Femur (tissue), 1 donor: ENCODE data around the gene DDC.
"Not testable (repeated sequence)": the region's sequence is repeated elsewhere in the genome, so short reads cannot be mapped to it uniquely, and the experiment has no call there.

ENCODE experiments used
- DNase-seq: peaks from one replicate; pipeline ENCODE4 v3.0.0-alpha.2; 2017

Gene DDC

DNA sequence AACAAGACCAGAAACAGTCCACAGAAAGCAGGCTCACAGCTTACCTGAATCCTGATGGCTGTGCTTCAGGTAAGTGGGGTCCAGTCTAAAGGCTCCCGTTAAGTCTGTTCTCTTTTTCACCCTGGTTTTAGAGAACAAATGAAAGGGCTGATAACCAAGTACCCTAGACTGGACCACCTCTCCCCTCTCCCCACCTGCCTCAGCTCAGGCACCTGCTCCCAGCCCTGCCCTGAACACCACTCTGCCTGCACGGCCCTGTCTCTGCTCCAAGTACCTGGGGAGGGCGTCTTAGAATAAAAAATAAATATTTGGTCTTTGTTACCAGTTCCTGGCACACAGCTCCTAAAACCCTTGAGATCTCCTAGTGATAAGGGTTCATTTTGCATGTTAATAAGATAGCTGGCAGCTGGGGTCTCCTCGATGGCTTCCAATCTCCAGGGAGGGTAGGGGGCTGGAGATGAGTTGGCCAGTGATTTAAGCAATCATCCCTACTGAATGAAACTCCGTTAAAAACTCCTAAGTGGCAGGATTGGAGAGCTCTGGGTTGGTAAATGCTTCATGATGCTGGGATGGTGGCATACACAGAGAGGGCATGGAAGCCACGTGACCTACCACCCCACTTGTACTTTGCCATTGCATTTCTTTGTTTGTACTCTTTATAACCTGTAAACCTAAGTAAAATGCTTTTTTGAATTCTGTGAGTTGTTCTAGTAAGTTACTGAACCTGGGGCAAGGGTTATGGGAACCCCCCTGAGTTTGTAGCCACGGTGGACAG is 85.3 kb downstream of the DDC start:
- no peak for DNase-seq

DNA sequence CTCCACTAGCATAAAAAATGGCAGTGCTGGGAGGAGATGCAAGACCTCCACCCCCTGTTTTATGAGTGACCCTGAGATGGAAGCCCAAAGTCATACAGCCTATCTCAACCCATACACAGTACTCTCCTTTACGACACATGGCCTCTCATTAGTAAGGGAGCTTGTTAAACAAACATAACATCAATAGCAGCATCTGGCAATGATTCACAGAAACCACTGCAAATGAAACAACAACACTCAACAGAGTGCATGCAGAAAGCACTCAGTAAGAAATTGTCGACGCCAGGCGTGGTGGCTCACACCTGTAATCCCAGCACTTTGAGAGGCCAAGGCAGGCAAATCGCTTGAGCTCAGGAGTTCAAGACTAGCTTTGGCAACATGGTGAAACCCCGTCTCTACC is 87.6 kb downstream of the DDC start:
- no peak for DNase-seq

- DNase-seq: no peak
These were observed 88.1 kb downstream of the DDC start for GRCh38 chr7:50476953-50477625.

DNA sequence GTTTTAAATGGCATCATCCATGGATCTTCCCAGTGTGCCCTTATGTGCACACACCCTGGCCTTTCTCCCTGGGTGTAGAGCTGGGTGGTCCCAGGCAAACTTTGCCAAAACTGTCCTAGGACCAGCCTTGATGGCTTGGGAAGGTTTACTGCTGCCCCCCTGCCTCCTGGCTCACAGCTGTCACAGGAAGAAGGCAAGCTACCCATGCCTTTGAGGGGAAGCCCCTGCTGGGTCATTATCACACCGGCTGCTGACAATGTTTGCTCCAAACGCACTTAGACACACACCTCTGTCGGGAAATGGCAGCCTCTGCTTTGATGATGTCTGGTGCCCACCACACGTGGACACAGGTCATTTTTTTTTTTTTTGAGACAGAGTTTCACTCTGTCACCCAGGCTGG is 89.9 kb downstream of the DDC start:
- no peak for DNase-seq

DNA sequence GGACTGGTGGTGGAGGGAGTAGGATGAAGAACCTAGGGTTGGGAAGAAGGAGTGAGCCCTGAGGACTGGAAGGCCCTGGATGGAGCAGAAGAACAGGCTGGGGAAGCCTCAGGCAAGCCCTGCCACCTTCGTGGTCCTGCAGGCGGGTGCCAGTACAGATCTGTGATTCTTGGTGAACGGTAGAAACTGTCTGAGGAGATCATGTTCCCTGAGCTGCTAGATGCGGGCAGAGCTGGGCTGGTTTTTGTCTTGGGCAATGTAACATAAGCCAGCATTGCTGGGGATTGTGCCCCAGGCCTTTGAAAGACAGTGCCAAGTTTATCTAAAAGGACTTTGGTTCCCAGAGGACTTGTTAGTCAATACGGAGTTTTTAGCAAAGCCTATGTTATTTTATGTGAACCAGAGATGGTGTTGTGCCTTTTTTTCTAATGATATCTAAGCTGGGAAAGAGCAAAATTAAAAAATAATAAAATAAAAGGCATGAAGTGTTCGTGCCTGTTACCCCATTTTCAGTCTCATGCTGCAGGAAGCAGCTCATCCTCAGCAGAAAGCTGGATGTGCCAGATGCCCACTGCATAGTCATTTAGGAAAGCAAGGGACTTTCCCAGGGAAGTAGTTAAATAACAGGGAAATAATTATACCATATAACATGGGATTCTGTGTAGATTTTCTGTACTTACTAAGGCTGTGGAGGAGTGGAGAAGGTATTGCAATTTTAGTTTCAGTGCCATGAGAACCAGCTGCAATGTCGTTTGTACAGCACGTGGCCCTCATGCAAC is 90.6 kb downstream of the DDC start:
- DNase-seq: no peak

GRCh38 chr7:50473531-50473930 is 91.7 kb downstream of the DDC start:
- DNase-seq: no peak

GRCh38 chr7:50472427-50472826 is 92.8 kb downstream of the DDC start:
- no peak for DNase-seq

- DNase-seq: no peak
These were observed 93.2 kb downstream of the DDC start for GRCh38 chr7:50471970-50472369.

DNA sequence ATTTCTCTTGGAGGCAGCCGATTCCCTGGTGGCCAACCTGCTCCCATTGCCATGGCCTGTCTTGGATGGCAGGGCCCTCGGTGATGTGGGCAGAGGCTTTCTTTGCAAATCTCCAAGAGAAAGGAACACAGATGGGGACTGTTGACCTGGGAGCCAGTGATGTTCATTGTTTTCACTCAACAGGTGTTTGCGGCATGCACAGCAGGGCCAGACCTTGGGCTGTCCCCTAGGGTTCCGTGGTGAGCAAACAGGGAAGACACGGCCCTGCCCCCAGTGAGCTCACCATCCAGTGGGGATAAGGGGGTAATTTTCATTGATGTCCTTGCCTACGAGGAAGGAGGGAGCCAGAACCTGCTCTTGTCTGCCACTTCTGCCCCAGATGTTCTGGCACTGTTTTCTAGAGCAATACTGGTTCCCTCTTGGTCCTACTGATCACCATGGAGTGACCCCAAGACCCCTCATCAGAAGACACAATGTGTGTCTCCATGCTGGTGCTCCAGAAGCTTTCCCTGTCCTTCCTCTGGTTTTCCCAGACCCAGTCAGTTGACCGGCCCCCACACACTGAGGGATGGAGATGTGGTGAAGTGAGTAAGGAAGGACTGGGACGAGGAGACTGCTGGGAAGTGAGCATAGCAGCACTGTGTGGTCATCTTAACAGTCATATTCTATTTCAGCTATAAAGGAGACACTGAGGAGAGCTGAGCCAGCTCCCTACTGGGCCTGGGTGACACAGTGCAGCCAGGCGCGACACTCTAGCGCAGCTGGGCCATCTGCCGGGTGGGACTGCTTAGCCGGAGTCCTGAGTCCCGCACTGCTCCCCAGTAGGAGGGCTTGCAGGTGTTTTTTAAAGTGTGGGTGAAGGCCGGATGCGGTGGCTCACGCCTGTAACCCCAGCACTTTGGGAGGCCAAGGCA is 94.7 kb downstream of the DDC start:
- DNase-seq: no peak

GRCh38 chr7:50469181-50469580 is 96.0 kb downstream of the DDC start:
- no peak for DNase-seq

GRCh38 chr7:50467817-50468610 is 97.2 kb downstream of the DDC start:
- DNase-seq: peak; percentile 83

DNA sequence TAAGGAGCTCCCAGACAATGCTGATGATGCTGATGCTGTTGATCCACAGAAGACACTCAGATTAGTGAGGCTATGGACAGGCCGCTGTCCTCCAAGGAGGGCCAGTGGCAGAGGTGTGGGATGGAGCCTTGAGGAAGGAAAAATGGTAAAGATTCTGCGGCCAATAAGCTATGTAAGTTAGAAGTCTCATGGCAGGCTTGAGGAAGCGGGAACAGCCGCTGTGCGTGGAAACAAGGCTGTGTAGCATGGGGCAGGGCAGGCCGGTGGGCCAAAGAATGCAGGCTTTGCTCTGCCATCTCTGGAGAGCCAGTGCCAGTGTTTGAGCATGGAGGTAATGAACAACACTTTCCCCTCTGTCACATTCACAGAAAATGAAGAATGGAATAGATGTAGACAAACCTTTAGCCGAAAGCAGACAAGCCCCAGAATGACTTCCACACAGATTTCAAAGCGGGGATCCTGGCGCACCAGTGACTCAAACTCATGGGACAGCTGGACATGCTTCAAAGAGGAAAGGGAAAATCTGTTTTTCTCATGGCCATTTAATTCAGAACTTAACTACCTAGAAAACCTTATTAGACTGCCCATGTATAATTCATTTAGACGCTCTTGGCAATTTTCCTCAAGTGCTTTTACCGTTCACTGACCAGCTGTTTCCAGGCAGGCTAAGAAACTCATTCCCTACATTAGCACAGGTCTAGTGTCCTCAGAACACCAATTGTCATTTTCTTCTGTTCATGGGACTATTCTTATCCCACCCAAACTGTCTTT is 98.2 kb downstream of the DDC start:
- DNase-seq: no peak

DNA sequence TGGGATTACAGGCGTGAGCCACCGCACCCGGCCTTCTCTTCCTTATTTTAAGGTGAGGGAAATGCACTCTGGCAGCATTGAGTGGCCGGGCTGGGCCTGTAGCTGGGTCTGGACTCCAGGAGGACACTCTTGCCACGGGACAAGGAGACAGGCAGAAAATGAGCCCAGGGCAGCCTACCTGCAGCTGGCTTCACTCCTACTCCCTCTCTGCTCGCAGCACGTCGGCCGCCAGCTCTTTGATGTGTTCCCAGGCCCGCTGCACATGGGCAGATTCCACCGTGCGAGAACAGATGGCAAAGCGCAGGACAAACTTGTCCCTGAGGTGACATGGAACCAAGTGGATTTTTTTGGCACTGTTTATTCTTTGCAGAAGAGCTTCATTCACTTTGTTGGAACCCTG is 102.2 kb downstream of the DDC start:
- DNase-seq: no peak

DNA sequence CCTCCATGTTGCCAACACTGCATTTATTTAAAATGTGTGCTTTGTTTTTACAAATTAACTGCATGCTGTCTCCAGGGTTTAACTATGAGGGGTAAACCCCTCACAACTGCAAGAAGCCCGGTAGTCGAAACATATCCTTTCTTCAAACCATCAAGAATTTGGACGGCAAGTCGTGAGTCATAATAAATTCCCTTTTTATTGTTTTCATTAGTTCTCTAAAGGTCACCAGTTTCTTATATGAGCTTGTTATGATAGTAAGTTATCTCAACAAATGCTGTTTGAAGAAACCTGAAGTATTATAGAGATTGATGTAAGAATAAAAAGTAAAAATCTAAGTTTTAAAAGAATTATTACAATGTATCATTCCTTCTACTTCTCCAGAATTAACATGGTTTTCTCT is 102.8 kb downstream of the DDC start:
- DNase-seq: no peak

DNA sequence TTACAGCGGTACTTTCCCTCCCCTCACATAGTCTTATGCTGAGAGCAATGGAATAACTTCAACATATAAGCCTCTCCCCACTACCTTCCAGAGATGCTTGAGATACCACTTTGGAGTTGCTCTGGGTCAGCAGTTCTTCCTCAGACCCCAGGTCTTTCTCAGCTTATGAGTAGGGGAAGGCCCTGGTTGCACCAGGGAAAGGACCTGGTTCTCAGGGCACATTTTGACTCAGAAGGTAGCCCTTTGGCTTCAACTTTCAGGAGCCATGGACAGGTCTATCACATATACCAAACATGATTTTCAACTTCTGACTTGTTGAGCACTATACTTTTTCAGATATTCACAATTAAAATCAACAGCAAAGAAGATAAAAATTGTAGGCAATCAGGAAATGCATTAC is 103.5 kb downstream of the DDC start:
- no peak for DNase-seq

DNA sequence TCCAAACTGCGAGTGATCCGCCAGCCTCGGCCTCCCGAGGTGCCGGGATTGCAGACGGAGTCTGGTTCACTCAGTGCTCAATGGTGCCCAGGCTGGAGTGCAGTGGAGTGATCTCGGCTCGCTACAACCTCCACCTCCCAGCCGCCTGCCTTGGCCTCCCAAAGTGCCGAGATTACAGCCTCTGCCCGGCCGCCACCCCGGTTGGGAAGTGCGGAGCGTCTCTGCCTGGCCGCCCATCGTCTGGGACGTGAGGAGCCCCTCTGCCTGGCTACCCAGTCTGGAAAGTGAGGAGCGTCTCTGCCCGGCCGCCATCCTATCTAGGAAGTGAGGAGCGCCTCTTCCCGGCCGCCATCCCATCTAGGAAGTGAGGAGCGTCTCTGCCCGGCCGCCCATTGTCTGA is 106.0 kb downstream of the DDC start:
- not testable (repeated sequence) for DNase-seq

GRCh38 chr7:50458651-50459050 is 106.6 kb downstream of the DDC start:
- DNase-seq: not testable (repeated sequence)

GRCh38 chr7:50456371-50457123 is 108.7 kb downstream of the DDC start:
- DNase-seq: no peak

- DNase-seq: no peak
These were observed 109.5 kb downstream of the DDC start for GRCh38 chr7:50455658-50456057.

- DNase-seq: no peak
These were observed 110.2 kb downstream of the DDC start for GRCh38 chr7:50454968-50455367.
